Erythroblast (primary cell): ENCODE results near the gene CD320.

ENCODE experiments used
- GATA1 ChIP-seq: IDR thresholded peaks from 2 replicates; pipeline ENCODE4 v1.6.1; 2011; ENCODE audit warnings: low read depth, mild to moderate bottlenecking, control low read depth, low read length, moderate library complexity
- POLR2A ChIP-seq: IDR thresholded peaks from 2 replicates; pipeline ENCODE4 v1.6.1; 2011; ENCODE audit warnings: mild to moderate bottlenecking, low read length

GRCh38 chr19:8322638-8322997, 14.5 kb upstream of the CD320 start:
- TF ChIP-seq POLR2A (no peak), GATA1 (no peak)
